Muscle of leg (tissue), 11 donors: ENCODE data around the gene SNRPA1. TPM values are rescaled to one million over a fixed set of nuclear protein-coding genes. Genes with fewer than 3 reads are reported as not detected.

Experiments used
- DNase-seq: peaks from one replicate; pipeline ENCODE4 v3.0.0; 2013
- H3K27ac ChIP-seq: one replicate; pipeline ENCODE4 v1.5.1; 2013; ENCODE audit warnings: mild to moderate bottlenecking, low read length, control low read depth
- H3K27me3 ChIP-seq: one replicate; pipeline ENCODE4 v1.6.1; 2013; ENCODE audit warnings: low read length; ENCODE audit not compliant: control insufficient read depth, insufficient read depth
- H3K36me3 ChIP-seq: one replicate; pipeline ENCODE4 v1.6.1; 2013; ENCODE audit warnings: low read length; ENCODE audit not compliant: control insufficient read depth, insufficient read depth
- H3K4me1 ChIP-seq: one replicate; pipeline ENCODE4 v1.6.1; 2013; ENCODE audit warnings: low read length; ENCODE audit not compliant: control insufficient read depth, insufficient read depth
- H3K4me3 ChIP-seq: one replicate; pipeline ENCODE4 v1.5.1; 2013; ENCODE audit warnings: low read length, control low read depth
- H3K9me3 ChIP-seq: replicated peaks from 2 replicates; pipeline ENCODE4 v1.6.1; 2013; ENCODE audit warnings: low read depth, low read length; ENCODE audit not compliant: control insufficient read depth
- WGBS: methylation state at CpG from one replicate; pipeline ENCODE4 v1.1.5; 2013; ENCODE audit warnings: missing lambda C conversion rate; ENCODE audit not compliant: insufficient coverage; 5-methylcytosine and 5-hydroxymethylcytosine counted together
- polyA plus RNA-seq, 8 donors: library from polyadenylated mRNA; unstranded; fragments of 120-200 nt; gene quantifications; one replicate each; pipeline versions ENCODE4 v1.2.1 to v1.2.3, GENCODE V29; 2013; ENCODE audit warnings: inconsistent platforms in 1 of 8, low replicate concordance in 1 of 8; ENCODE audit not compliant: insufficient read length in 8 of 8, insufficient read depth in 1 of 8
- total RNA-seq: library from RNA; stranded (reverse); fragments of 120-200 nt; gene quantifications from one replicate; pipeline ENCODE4 v1.2.4, GENCODE V29; 2013

The SNRPA1 gene
- total and polyA plus RNA-seq, 9 donors = 14.9 to 44.5 (median 36.6) TPM

GRCh38 chr15:101320501-101321052 is 25.5 kb upstream of the SNRPA1 start:
- DNase-seq = peak; percentile 62
- Histone ChIP-seq H3K4me1 (peaks cover 3% of the 10 kb centered on the region), H3K36me3 (no peaks in the 10 kb centered on the region), H3K4me3 (no peak overlapping the region), H3K27ac (no peak overlapping the region), H3K27me3 (peaks cover 20% of the 10 kb centered on the region), H3K9me3 (no peaks in the 10 kb centered on the region)
- 23% methylated on average over 19 of the region's 21 CpGs for WGBS

- no peak for DNase-seq
- peaks cover 18% of the 10 kb centered on the region for H3K27me3 ChIP-seq
- no peak overlapping the region for H3K27ac ChIP-seq
- H3K4me3 ChIP-seq = no peak overlapping the region
- H3K4me1 ChIP-seq = peaks cover 3% of the 10 kb centered on the region
- 65% methylated on average over 5 of the region's 7 CpGs for WGBS
- H3K36me3 ChIP-seq = no peaks in the 10 kb centered on the region
- no peaks in the 10 kb centered on the region for H3K9me3 ChIP-seq
These were observed 23.8 kb upstream of the SNRPA1 start for GRCh38 chr15:101318839-101319238.

GRCh38 chr15:101318147-101318819 is 23.2 kb upstream of the SNRPA1 start:
- no peak overlapping the region for H3K27ac ChIP-seq
- 90% methylated on average over 16 of the region's 20 CpGs for WGBS
- peaks cover 18% of the 10 kb centered on the region for H3K27me3 ChIP-seq
- no peak overlapping the region for H3K4me3 ChIP-seq
- no peaks in the 10 kb centered on the region for H3K36me3 ChIP-seq
- H3K4me1 ChIP-seq = peaks cover 3% of the 10 kb centered on the region
- DNase-seq = no peak
- H3K9me3 ChIP-seq = no peaks in the 10 kb centered on the region

GRCh38 chr15:101317336-101317872 is 22.4 kb upstream of the SNRPA1 start:
- WGBS = no CpG with 5 or more reads among the region's 6 CpGs

GRCh38 chr15:101316529-101316928 is 21.5 kb upstream of the SNRPA1 start:
- Histone ChIP-seq H3K27ac (no peak overlapping the region), H3K36me3 (no peaks in the 10 kb centered on the region), H3K27me3 (peaks cover 17% of the 10 kb centered on the region), H3K4me1 (peaks cover 3% of the 10 kb centered on the region), H3K9me3 (no peaks in the 10 kb centered on the region), H3K4me3 (no peak overlapping the region)
- no peak for DNase-seq
- 74% methylated on average over 4 of the region's 5 CpGs for WGBS

More at GRCh38 chr15:101317336-101317872, 22.4 kb upstream of the SNRPA1 start:
- Histone ChIP-seq H3K36me3 (no peaks in the 10 kb centered on the region), H3K4me1 (peaks cover 3% of the 10 kb centered on the region), H3K9me3 (no peaks in the 10 kb centered on the region), H3K27me3 (peaks cover 18% of the 10 kb centered on the region), H3K27ac (no peak overlapping the region), H3K4me3 (no peak overlapping the region)
- no peak for DNase-seq

GRCh38 chr15:101315736-101316135 is 20.7 kb upstream of the SNRPA1 start:
- DNase-seq = no peak
- whole genome bisulfite sequencing = 82% methylated on average over 8 of the region's 10 CpGs
- no peaks in the 10 kb centered on the region for H3K36me3 ChIP-seq

GRCh38 chr15:101314336-101315125 is 19.5 kb upstream of the SNRPA1 start:
- Histone ChIP-seq H3K36me3 (no peaks in the 10 kb centered on the region), H3K4me1 (peaks cover 3% of the 10 kb centered on the region), H3K27ac (no peak overlapping the region), H3K4me3 (no peak overlapping the region), H3K27me3 (peaks cover 2% of the 10 kb centered on the region), H3K9me3 (no peaks in the 10 kb centered on the region)
- DNase-seq = no peak
- WGBS = 70% methylated on average over 9 of the region's 19 CpGs

More at GRCh38 chr15:101315736-101316135, 20.7 kb upstream of the SNRPA1 start:
- H3K27ac ChIP-seq = no peak overlapping the region
- H3K4me3 ChIP-seq = no peak overlapping the region
- H3K27me3 ChIP-seq = peaks cover 10% of the 10 kb centered on the region
- no peaks in the 10 kb centered on the region for H3K9me3 ChIP-seq
- H3K4me1 ChIP-seq = peaks cover 3% of the 10 kb centered on the region

- Histone ChIP-seq H3K27ac (no peak overlapping the region), H3K36me3 (no peaks in the 10 kb centered on the region), H3K4me3 (no peak overlapping the region), H3K9me3 (no peaks in the 10 kb centered on the region), H3K4me1 (peaks cover 3% of the 10 kb centered on the region), H3K27me3 (no peaks in the 10 kb centered on the region)
- 92% methylated on average over 19 of the region's 21 CpGs for WGBS
- no peak for DNase-seq
These were observed 18.2 kb upstream of the SNRPA1 start for GRCh38 chr15:101313041-101313761.

GRCh38 chr15:101310508-101310907 is 15.5 kb upstream of the SNRPA1 start:
- Histone ChIP-seq H3K4me3 (no peak overlapping the region), H3K36me3 (no peaks in the 10 kb centered on the region), H3K9me3 (no peaks in the 10 kb centered on the region), H3K27ac (no peak overlapping the region), H3K4me1 (peaks cover 1% of the 10 kb centered on the region), H3K27me3 (no peaks in the 10 kb centered on the region)
- no peak for DNase-seq
- WGBS = 85% methylated on average over 4 of the region's 7 CpGs

- Histone ChIP-seq H3K4me3 (no peak overlapping the region), H3K9me3 (no peaks in the 10 kb centered on the region), H3K36me3 (no peaks in the 10 kb centered on the region), H3K27me3 (no peaks in the 10 kb centered on the region), H3K4me1 (no peaks in the 10 kb centered on the region), H3K27ac (no peak overlapping the region)
- no peak for DNase-seq
- 100% methylated on average over 3 of the region's 7 CpGs for WGBS
These were observed 15.1 kb upstream of the SNRPA1 start for GRCh38 chr15:101310161-101310480.
